Activated T-cell treated with anti-CD3 and anti-CD28 coated beads, Interleukin-2, amount 50 U/mL, for 1 hour (primary cell): ENCODE data around the gene TYROBP.
"Not testable (repeated sequence)": the region's sequence is repeated elsewhere in the genome, so short reads cannot be mapped to it uniquely, and the experiment has no call there.

Experiments used
- DNase-seq: peaks from one replicate; pipeline ENCODE4 v3.0.0-alpha.2; 2020

TYROBP gene

GRCh38 chr19:35898499-35898809 is 9.6 kb downstream of the TYROBP start:
- DNase-seq = no peak

GRCh38 chr19:35897706-35898451 is 10.2 kb downstream of the TYROBP start:
- DNase-seq = peak; percentile 38

GRCh38 chr19:35896643-35897040 is 11.5 kb downstream of the TYROBP start:
- DNase-seq = peak; percentile 41

GRCh38 chr19:35895911-35896642 is 12.0 kb downstream of the TYROBP start:
- peak; percentile 47 for DNase-seq

- no peak for DNase-seq
Observed at GRCh38 chr19:35894342-35894741, 13.8 kb downstream of the TYROBP start.

GRCh38 chr19:35891819-35892218 is 16.3 kb downstream of the TYROBP start:
- DNase-seq = not testable (repeated sequence)

- DNase-seq = peak; percentile 55
Observed at GRCh38 chr19:35890113-35890650, 17.9 kb downstream of the TYROBP start.

GRCh38 chr19:35889370-35890112 is 18.6 kb downstream of the TYROBP start:
- DNase-seq = peak; percentile 59

- DNase-seq = no peak
Observed at GRCh38 chr19:35888398-35888797, 19.7 kb downstream of the TYROBP start.

GRCh38 chr19:35887197-35887596 is 20.9 kb downstream of the TYROBP start:
- no peak for DNase-seq

GRCh38 chr19:35885904-35886303 is 22.2 kb downstream of the TYROBP start:
- DNase-seq = peak; percentile 46

GRCh38 chr19:35885225-35885738 is 22.8 kb downstream of the TYROBP start:
- DNase-seq = peak; percentile 53

GRCh38 chr19:35883882-35884281 is 24.2 kb downstream of the TYROBP start:
- peak; percentile 57 for DNase-seq

- DNase-seq = no peak
Observed at GRCh38 chr19:35882114-35882832, 25.8 kb downstream of the TYROBP start.

- DNase-seq = peak; percentile 70
Observed at GRCh38 chr19:35879770-35880317, 28.3 kb downstream of the TYROBP start.

- DNase-seq = no peak
Observed at GRCh38 chr19:35879068-35879467, 29.0 kb downstream of the TYROBP start.

GRCh38 chr19:35874392-35874930 is 33.6 kb downstream of the TYROBP start:
- no peak for DNase-seq

GRCh38 chr19:35872180-35872579 is 35.9 kb downstream of the TYROBP start:
- no peak for DNase-seq

- no peak for DNase-seq
Observed at GRCh38 chr19:35871611-35872010, 36.5 kb downstream of the TYROBP start.

GRCh38 chr19:35870798-35871197 is 37.3 kb downstream of the TYROBP start:
- DNase-seq = no peak

- not testable (repeated sequence) for DNase-seq
Observed at GRCh38 chr19:35870124-35870736, 37.9 kb downstream of the TYROBP start.
